Esophagus mucosa (tissue), 1 donor: ENCODE results near the gene GUCY1B1. TPM values are rescaled to one million over a fixed set of nuclear protein-coding genes. Genes with fewer than 3 reads are reported as not detected.

Experiments
- ATAC-seq: fragments of 200-7000 bp; cut with Tn5 transposase; one replicate; pipeline ENCODE4 v1.9.1; 2020
- total RNA-seq: library from RNA; stranded (reverse); gene quantifications from one replicate; pipeline ENCODE4 v1.2.4, GENCODE V29; 2023
- donor health status: DM: yes; HTN: yes; CAD: no.

Gene GUCY1B1
- 0.96 TPM for total RNA-seq

DNA sequence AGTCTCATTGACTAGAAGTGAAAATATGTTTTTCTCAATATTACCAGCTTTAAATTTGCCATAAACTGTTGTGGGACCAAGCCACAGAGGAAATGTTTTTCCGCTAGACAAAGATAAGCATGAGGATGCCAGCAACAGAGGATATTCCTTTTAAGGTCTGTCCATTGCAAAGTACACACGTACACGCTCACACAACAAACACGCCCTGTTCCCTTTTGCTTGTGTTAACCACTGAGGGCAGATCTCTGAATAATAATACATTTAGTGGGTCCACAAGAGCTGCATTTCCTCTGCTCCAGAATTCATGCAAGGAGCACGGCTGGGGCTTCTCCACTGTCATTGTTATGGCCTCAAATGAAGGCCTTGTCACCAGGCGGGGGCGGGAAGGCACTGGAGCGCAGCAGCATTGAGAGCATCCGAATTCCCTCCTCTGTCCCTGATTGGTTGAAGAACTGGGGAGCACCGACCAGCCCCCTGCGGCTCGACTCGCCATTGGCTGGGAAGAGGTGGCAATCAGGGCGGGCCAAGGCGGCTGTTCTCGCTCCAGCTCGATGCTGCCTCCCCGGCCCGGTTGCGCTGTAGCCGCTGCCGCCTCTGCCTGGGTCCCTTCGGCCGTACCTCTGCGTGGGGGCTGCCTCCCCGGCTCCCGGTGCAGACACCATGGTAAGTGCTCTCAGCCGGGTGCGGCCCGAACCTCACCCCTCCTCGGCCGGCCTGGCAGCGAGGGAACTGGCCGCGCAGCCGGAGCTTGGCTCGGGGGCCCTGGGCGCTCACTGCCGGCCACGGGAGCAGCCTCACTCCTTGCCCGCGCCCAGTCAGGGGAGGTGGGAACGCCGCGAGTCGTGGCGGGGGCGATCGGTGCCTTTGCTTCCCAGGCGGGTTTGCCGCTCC lies at the start of gene GUCY1B1:
Gene GUCY1B1 (plus strand): TSS at position 541 of the 891 bp plus-strand sequence. CDS start 120 bp downstream, at position 661.
- ATAC-seq, result peak; percentile 98

DNA sequence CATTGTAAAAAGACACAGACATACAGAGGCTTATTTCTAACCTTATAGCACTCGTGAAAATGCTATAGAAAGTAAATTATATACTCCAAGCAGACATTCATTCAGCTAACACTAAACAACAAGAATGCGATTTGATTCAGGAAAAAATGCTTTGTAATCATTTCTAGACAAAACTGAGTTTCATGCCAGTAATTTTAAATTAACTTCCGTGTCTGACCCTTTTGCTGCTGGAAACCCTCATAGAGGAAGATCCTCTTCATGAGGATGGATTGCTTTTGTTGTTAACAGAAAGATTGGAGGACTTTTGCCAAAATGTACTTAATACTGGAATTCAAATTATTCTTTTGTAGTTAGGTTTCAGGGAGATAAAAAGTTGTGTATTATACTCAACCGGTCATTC lies 48.9 kb upstream of the GUCY1B1 start:
- no peak for ATAC-seq

DNA sequence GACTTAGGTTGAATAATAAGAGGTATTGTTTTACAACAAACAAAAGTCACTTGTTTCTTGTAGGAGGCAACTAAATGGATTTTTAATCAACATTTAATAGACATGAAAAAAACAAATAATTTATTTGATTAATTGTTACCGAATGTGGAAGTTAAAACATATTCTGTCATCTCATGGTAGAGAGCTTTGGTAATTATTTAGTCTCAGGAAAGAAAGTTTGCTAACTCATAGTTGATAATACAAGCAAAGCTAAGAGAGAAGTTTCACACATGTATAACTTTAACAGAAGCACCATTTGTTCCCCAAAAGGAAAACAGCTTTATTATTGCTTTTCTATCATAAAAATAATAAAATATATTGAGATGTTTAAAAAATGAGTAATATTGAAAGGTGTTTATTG lies 47.3 kb upstream of the GUCY1B1 start:
- no peak for ATAC-seq

DNA sequence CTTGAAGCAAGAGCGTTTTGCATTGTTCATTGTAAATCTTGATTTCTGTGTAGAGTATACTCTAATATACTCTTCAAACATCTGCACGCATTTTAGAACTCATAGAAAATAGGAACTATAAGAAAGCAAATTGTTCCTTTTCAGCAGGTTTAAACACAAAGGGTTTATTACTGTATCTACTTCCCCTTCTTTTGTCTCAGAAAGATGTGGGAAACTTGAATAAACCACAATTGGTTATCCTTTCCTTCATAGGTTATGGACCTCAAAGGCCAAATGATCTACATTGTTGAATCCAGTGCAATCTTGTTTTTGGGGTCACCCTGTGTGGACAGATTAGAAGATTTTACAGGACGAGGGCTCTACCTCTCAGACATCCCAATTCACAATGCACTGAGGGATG lies 46.0 kb upstream of the GUCY1B1 start:
- ATAC-seq, result no peak

DNA sequence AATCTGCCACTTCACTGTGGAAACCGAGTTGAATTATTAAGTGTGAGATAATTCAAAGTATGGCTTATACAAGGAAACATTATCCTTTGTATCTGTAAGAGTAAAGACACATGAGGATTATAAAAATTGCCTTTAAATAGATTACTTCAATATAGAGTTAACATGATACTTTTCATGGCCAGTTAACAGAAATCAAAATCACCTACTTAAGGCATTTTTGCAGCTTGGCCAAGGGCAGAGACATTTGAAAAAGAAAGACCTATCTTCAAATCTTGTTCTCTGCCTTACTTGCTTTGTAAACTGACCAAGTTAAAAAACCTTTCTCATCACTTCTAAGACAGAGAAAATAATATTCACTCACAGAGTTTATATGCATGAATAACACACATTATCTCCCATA lies 44.9 kb upstream of the GUCY1B1 start:
- ATAC-seq, result no peak

DNA sequence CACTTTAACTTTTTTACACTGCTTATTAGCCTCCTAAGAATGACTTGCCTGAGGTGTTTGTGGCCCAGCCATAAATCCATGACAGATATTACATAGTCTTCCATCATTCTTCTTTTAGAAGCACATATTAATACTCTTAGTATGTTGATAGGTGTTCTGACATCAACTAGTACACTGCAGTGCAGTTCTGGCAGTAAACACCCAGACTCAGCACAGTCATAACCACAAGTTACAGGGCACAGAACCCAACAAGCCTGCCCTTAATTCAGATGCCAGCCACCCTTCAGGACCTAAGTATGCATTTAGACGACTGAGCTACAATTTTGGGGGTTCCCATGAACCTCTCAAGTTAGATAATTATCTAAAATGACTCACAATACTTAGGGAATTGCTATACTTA lies 36.5 kb upstream of the GUCY1B1 start:
- no peak for ATAC-seq

DNA sequence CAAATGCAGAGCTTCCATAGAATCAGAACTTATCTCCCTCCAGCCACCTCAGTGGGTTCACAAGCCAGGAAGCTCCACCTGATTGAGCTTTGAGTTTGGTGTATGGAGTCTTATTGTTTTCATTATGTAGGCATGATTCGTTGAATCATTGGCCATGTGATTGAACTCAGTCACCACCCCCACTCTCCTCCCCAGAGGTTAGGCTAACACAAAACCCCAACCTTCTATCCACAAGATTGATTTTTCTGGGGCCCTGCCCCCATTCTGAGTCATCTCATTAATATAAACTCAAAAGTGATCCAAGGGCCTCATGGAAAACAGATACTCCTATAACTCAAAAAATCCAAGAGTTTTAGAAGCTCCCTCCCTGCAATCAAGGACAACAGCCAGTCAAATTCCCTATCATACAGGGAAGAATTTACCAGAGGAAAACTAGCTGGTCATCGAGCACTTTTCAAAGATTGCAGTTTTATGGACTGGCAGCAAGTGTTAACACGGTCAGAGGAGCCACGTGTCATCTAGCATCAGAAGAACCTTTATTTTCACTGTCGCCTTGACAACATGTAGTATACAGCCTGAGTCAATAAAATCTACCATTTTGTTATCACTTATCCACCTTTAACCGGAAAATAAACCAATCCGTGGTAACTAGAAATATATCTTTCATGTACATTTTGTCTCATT lies 35.9 kb upstream of the GUCY1B1 start:
- ATAC-seq, result no peak

DNA sequence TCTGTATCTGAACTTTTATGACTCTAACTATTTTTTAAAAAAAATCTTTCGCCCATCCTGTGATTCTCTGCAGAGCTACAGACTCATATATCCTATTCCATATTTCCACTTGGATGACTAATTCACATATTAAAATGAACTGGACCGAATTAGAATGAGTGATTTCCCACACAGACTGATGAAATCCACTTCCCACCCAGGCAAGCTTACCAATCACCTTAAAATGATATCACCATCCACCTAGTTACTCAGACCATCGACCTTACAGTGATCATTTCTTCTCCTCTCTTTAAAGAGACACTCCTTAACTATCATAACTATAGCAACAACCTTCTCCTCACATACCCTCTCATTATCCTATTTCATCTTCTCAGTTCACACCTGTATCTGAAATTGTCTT lies 34.1 kb upstream of the GUCY1B1 start:
- ATAC-seq, result no peak

DNA sequence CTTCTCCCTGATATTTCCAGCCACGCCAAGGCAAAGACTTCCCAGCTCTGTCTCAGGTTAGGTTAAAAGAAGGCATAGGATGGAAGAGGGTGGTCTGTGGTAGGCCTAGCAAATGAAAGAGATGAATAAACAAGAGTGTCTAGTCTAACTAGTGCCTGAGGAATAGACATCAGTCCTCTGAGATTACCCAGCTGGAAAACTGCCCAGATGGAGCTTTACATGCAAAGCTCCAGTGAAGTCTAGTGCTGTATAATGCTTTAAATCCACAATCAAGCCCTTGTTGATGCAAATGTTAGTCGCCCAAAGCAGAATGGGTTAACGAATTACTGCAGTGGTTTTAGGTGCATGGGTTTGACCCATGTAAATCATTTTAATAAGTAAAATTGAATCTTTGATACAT lies 24.8 kb upstream of the GUCY1B1 start:
- no peak for ATAC-seq

DNA sequence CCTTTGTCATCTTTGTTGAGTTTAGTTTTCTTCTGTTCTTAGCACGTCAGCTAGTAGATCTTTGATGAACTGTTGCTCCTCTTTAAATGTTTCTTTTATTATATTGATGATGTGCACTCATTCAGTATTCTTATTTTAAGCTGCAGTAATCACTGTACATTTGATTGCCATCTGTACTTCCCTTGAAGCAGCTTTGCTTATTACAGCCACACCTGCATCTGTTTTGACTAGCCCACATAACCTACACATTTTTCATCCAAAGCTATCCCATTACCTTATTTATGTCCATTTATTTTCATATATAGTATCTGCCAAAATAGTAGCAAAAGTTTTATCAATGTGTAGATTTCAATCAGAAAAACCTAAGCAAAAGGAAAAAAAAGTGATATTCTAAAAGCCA lies 23.9 kb upstream of the GUCY1B1 start:
- ATAC-seq, result no peak

DNA sequence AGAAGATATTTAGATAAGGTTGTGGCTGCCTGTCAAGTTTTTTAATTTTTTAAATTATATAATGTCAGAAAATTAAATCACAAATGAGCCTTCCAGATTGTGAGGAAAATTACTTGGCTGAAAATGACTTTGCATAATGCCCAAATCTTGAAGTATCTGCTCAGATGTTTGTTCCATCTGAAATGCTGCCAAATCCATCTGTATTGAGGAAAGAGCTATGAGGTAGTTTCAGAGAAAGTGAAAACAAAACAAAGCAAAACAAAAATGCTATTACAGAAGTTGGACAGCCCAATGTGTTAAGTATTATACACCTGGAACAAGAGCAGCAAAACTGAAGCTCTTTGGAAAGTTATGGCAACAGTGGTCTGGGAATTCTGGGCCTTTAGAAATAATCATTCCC lies 23.3 kb upstream of the GUCY1B1 start:
- ATAC-seq, result no peak

DNA sequence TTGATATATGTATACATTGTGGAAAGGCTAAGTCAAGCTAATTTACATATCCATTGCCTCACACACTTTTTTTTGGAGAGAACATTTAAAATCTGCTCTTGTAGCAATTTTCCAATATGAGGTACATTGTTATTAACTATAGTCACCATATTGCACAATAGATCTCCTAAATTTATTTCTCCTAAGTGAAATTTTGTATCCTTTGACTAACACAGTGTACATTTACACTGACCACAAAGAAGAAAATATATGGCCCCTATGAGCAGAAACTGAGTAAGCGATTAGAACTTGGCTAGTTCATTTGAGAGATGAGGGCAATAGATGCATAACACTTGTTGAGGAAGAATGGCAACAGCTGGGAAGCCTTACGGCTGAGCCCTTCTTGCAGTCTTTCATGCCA lies 20.3 kb upstream of the GUCY1B1 start:
- no peak for ATAC-seq

DNA sequence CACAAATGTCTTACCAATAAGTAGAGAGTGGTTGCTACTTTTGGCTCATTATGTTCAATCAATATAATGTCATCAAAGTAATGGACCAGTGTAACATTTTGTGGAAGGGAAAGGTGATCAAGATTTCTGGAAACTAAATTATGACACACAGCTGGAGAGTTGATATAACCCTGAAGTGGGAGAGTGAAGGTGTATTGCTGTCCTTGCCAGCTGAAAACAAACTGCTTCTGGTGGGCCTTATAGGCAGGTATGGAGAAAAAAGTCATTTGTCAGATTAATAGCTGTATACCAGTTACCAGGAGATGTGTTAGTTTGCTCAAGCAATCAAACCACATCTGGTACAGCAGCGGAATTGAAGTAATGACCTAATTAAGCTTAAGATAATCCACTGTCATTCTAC lies 17.3 kb upstream of the GUCY1B1 start:
- no peak for ATAC-seq

DNA sequence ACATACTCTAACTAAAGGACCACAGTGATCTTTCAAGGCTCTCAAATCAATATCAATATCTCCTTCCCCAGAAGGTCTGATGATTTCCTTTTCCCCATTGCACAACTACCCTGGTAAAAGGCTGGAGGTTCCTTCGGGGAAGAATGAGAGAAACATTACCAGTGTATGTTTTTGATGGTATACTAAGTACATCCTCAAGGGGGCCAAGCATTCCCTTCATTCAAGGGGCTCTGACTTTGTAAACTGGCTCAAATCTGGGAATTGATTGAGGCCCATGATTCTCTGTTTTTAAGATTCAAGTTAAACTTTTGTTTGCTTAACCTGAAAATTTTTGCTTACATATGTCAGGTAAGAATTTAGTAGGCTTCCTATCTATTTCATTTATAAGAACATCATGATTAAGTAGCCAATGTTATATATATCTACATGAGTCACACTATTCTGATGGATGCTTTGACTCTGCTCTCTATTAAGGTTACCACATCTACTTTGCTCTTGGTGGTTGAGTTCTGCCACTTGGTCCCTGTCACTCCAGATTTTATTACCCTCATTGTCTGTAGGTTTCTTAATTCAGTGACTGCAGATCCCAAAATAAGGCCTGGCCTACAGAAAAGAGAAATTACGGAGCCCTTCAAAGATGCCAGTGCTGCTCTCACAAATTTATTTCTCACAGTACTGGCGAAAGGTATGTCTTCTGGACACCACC lies 16.4 kb upstream of the GUCY1B1 start:
- no peak for ATAC-seq

DNA sequence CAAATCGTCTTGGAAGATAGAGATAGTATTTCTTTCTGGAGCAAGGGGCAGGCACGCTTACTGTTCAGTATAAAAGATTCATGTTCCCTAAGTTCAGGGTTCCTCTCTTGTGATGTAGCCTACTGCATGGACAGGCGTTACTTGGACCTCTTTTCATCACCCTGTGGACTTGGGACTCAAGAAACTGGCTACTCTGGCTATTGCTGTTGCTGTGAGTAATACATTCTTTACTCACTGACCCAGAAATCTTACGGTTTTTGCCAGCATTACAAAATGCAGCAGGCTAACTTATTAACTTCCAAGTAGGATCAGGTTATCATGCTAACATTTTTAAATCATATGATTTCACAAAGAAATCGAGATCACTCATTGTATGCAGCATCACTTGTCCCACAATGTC lies 12.8 kb upstream of the GUCY1B1 start:
- ATAC-seq, result no peak

DNA sequence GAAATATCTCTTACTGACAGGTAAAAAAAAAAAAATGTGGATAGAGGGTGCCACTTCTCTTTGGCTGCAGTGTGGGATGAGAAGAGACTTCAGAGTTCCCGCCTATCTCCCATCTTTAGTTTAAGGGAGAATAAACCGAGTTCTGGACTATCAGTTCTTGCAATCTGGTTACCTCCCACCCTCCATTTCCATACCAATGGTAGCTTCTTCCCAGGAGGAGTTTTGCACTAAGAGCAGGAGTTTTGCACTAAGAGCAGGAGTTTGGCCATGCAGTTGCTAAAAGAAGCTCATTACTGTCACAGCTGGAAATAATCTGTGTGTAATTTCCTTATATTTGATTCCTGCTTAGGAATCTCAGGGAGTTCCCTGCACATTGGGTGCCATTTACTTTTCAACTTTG lies 10.8 kb upstream of the GUCY1B1 start:
- ATAC-seq, result no peak

DNA sequence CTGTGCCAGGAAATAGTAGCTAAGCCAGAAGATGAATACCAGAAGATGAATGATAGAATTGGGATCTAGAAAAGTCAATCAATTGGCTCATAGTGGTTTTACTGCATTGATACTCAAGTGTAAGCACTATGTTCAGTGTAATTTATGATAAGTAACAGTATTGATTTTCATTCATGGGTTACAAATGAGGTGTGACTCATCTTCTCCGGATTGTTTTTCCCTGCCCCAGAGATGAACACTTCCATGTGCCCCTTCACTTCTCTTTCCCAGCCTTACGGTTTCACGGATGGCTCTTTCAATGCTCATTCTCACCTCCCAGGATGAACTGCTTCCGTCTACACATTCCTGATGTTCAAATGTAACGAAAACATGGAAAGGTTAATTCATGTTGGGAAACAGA lies 9.8 kb upstream of the GUCY1B1 start:
- no peak for ATAC-seq

DNA sequence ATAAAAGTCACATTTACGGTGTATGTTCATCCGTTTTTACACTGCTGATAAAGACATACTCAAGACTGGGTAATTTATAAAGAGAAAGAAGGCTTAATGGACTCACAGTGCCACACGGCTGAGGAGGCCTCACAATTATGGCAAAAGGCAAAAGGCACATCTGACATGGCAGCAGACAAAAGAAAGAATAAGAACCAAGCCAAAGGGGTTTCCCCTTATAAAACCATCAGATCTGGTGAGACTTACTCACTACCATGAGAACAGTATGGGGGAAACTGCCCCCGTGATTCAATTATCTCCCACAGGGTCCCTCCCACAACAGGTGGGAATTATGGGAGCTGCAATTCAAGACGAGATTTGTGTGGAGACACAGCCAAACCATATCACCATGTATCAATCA lies 7.3 kb upstream of the GUCY1B1 start:
- no peak for ATAC-seq

DNA sequence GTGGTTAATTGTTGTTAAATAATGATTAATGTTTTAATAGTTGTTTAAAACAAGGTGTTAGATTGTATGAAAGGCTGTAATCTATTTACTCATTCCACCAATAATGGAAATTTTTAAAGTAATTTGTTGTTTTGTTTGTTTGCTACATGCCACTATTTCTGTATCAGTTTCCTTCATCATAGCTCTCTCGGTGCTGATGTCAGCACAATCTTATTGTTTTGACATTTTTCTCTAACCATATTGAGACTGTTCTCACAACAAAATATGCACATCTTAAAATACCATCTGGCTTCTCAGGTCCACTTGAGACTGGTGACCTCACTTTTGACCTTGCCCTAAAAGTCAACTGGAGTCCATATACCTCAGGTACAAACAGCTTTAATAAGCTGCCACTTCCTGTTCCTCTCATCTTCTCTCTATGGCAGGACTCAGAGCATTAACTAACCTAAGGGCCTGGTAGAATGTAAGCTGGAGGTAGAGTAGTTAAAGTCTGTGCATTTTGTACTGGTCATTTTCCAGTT lies 1.0 kb upstream of the GUCY1B1 start:
- ATAC-seq, result no peak

DNA sequence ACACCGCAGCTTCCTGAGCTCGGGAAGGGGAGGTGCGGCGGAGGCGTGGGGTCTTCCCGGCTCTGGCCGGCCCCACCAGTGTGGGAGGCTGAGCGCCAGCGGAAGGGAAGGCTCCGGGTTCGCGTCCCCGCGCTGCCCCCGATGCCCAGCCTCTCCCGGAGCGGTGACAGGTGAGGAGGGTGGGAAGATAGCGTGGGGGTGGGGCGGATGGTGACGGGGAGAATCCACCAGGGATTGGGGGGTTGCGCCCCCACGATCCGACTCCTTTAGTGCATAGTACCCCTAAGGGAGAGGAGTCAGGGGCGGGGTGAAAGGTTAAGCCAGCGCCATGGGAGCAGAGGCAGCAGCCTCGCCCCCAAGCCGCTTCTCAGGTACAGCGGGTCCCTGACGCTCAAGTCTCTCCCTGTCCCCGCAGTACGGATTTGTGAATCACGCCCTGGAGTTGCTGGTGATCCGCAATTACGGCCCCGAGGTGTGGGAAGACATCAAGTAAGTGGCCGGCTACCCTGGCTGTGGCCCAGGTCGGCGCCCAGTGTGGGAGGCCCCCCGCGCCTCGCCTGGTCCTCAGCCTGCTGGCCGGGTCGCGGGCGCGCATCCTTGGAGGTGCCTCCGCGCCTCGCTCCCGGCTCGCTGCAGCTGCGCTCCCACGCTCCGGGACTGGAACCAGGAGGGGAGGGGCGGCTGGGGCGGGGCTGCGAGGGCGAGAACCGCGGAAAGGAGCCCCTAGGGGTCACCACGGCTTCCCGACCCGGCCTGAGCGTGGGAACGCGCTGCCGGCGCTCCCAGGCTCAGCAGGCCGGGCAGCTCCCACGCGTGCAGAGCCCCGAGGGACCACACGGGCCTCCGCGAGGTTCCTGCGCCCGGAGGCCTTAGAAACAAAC lies 791 bp downstream of the GUCY1B1 start:
- peak; percentile 24 for ATAC-seq

DNA sequence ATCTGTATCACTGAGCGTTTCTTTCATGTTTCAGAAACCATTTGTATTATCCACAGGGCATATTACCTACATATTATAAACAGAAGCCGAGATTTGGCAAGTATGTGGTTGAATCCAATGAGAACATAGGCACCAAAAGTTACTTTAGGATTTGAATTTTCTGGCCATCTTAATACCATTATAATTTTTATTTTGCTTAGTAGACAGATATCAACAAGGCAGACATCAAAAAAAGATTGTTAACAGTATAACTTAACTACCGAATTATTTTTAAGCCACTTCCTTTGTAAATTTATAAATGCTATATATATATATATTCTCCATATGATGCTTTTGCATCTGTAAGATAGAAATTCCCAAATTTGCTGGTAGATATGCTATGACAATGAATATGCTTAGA lies 2.2 kb downstream of the GUCY1B1 start:
- no peak for ATAC-seq

DNA sequence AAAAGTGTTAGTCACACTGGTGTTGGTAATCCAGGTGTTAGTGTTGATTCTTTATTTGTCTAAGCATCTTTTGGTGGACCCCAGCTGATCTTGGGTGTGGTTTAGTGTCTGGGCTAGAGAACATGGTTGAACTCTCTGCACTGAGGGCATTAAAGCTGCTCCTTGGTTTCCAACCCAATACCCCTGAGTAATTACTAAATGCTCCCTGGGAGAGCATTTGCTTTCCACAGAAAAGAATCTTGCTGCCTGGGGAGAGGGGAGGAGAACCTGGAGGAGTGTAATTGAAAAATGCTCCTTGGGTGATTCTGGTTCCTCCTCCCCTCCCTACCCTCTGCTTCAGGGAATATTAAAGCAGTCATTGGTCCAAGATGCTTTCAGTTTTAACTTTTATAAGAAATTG lies 3.1 kb downstream of the GUCY1B1 start:
- ATAC-seq, result no peak
